HepG2 (cell line): ENCODE measurements around the gene MAP2K3. TPM values are rescaled to one million over a fixed set of nuclear protein-coding genes. Genes with fewer than 3 reads are reported as not detected.

ENCODE experiments used
- CBX2 ChIP-seq, 2 experiments: fragments of 200-600 bp in 1 of 2; sonication (generic); formaldehyde crosslinking in 1 of 2; IDR thresholded peaks; 2 replicates each; pipeline versions ENCODE4 v1.7.0 to v1.8.1; 2018 to 2022; ENCODE audit warnings: low read depth in 2 of 2, low read length in 1 of 2, mild to moderate bottlenecking in 1 of 2, missing genetic modification reagents in 1 of 2
- CEBPB ChIP-seq: IDR thresholded peaks from 2 replicates; pipeline ENCODE4 v1.6.1; 2011; ENCODE audit warnings: low read depth, low read length, improper control_type of control experiment, borderline replicate concordance
- CHD2 ChIP-seq: IDR thresholded peaks from 2 replicates; pipeline ENCODE4 v1.6.1; 2011; ENCODE audit warnings: low read depth, low read length, improper control_type of control experiment
- GABPB1 ChIP-seq: IDR thresholded peaks from 2 replicates; pipeline ENCODE4 v1.6.1; 2016; ENCODE audit warnings: mild to moderate bottlenecking, missing genetic modification reagents, moderate library complexity, missing compliant biosample characterization
- GLI4 ChIP-seq: sonication (generic); formaldehyde crosslinking; IDR thresholded peaks from 2 replicates; pipeline ENCODE4 v1.5.1; 2020; ENCODE audit warnings: missing genetic modification reagents, mild to moderate bottlenecking, moderate library complexity, borderline replicate concordance
- GPN1 ChIP-seq: sonication (generic); formaldehyde crosslinking; IDR thresholded peaks from 2 replicates; pipeline ENCODE4 v1.5.1; 2020; ENCODE audit warnings: missing genetic modification reagents, borderline replicate concordance
- KLF12 ChIP-seq: sonication (generic); formaldehyde crosslinking; IDR thresholded peaks from 2 replicates; pipeline ENCODE4 v1.4.0; 2020; ENCODE audit warnings: missing genetic modification reagents, borderline replicate concordance
- MEIS1 ChIP-seq: sonication (generic); formaldehyde crosslinking; IDR thresholded peaks from 2 replicates; pipeline ENCODE4 v1.9.0; 2021; ENCODE audit warnings: mild to moderate bottlenecking, missing genetic modification reagents, moderate library complexity, borderline replicate concordance
- NR2F1 ChIP-seq, 2 experiments: fragments of 450-650 bp in 1 of 2; formaldehyde crosslinking in 1 of 2; IDR thresholded peaks; 2 replicates each; pipeline versions ENCODE4 v1.5.0 to v1.6.1; 2016 to 2020; ENCODE audit warnings: mild to moderate bottlenecking in 1 of 2, missing compliant biosample characterization in 1 of 2, missing genetic modification reagents in 1 of 2, moderate library complexity in 1 of 2
- RARA ChIP-seq: IDR thresholded peaks from 2 replicates; pipeline ENCODE4 v1.6.1; 2016; ENCODE audit warnings: missing genetic modification reagents, missing compliant biosample characterization
- RFXANK ChIP-seq: IDR thresholded peaks from 2 replicates; pipeline ENCODE4 v1.6.1; 2016
- ZBTB7A ChIP-seq: sonication (generic); formaldehyde crosslinking; IDR thresholded peaks from 2 replicates; pipeline ENCODE4 v1.8.0; 2022; ENCODE audit warnings: mild to moderate bottlenecking, missing genetic modification reagents
- ZC3H4 ChIP-seq: sonication (generic); formaldehyde crosslinking; IDR thresholded peaks from 2 replicates; pipeline ENCODE4 v1.4.0; 2020; ENCODE audit warnings: missing genetic modification reagents, borderline replicate concordance
- ZNF296 ChIP-seq: sonication (generic); formaldehyde crosslinking; conservative IDR thresholded peaks from 2 replicates; pipeline ENCODE4 v1.5.0; 2020; ENCODE audit warnings: mild to moderate bottlenecking, missing genetic modification reagents
- ZNF605 ChIP-seq: sonication (generic); formaldehyde crosslinking; IDR thresholded peaks from 2 replicates; pipeline ENCODE4 v1.8.0; 2022; ENCODE audit warnings: mild to moderate bottlenecking, missing genetic modification reagents
- polyA plus RNA-seq, 8 experiments: library from polyadenylated mRNA; depleted of rRNA in 3 of 8; stranded (reverse) in 7 of 8; unstranded in 1 of 8; fragments of >200 nt; fragmentation: Illumina TruSeq in 4 of 8; extraction: Trizol in 4 of 8; gene quantifications; 2 replicates each; pipeline versions ENCODE4 v1.2.1 to v1.2.3, GENCODE V29; 2011 to 2016; ENCODE audit warnings: low read depth in 4 of 8, missing spikeins in 1 of 8, mixed read lengths in 1 of 8; ENCODE audit not compliant: insufficient read depth in 1 of 8
- total RNA-seq, 5 experiments: library from RNA; depleted of rRNA; stranded (reverse); fragments of >200 nt; fragmentation: Illumina TruSeq; extraction: Trizol; gene quantifications; 2 replicates each; pipeline ENCODE4 v1.2.3, GENCODE V29; 2016; ENCODE audit warnings: low read depth in 1 of 5
- TF ChIP-seq, protein P1 (sequence below): fragments of 450-650 bp; IDR thresholded peaks from 2 replicates; pipeline ENCODE4 v1.6.1; 2017; ENCODE audit warnings: mild to moderate bottlenecking
- TF ChIP-seq, protein P2 (sequence below): sonication (generic); formaldehyde crosslinking; IDR thresholded peaks from 2 replicates; pipeline ENCODE4 v1.5.0; 2020; ENCODE audit warnings: missing genetic modification reagents
- TF ChIP-seq, protein P3 (sequence below): sonication (generic); formaldehyde crosslinking; IDR thresholded peaks from 2 replicates; pipeline ENCODE4 v1.4.0; 2020; ENCODE audit warnings: missing genetic modification reagents, borderline replicate concordance
- TF ChIP-seq, protein P4 (sequence below): sonication (generic); formaldehyde crosslinking; IDR thresholded peaks from 2 replicates; pipeline ENCODE4 v1.4.0; 2020; ENCODE audit warnings: missing genetic modification reagents

Gene MAP2K3
- total and polyA plus RNA-seq, 2 of the 13 experiments (the other 11 are each of a cell fraction or from before 2014, with no cell fraction given): 20.5 to 27.4 TPM

DNA sequence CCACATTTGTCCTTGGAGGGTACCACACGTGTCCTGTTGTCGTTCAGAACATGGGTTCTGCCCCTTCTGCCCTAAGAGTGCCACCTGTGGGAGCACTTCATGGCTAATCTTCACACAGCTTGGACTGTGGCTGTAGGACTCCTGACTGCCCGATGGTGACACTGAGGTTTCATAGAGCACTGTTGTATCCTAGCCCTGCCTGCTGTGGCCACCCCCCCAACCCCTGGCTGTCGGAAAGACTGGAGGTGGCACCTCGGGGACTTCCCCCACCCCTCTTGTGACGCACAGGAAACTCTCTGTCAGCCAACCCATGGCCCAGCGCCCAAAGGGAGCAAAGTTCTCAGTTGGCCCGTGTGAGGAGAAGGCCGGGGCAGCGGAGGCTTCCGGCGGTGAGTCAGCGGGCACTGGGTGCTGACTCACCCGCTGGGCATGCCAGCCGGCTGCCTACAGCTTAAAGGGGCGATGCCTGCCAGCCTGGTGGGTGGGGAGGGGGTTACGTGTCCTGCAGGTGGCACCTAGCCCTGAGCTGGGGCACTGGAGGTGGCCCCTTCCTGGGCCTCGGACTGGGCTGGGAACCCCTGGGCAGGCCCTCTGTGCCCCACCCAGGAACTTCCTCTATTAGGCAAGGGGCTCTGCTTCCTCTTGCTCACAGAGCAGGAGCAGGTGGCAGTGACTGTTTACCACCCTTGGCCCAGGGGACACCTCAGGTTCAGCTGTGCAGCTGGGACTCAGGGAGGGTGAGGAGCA, 3.4 kb downstream of the MAP2K3 start (continued):
- TF ChIP-seq, protein P1, sequence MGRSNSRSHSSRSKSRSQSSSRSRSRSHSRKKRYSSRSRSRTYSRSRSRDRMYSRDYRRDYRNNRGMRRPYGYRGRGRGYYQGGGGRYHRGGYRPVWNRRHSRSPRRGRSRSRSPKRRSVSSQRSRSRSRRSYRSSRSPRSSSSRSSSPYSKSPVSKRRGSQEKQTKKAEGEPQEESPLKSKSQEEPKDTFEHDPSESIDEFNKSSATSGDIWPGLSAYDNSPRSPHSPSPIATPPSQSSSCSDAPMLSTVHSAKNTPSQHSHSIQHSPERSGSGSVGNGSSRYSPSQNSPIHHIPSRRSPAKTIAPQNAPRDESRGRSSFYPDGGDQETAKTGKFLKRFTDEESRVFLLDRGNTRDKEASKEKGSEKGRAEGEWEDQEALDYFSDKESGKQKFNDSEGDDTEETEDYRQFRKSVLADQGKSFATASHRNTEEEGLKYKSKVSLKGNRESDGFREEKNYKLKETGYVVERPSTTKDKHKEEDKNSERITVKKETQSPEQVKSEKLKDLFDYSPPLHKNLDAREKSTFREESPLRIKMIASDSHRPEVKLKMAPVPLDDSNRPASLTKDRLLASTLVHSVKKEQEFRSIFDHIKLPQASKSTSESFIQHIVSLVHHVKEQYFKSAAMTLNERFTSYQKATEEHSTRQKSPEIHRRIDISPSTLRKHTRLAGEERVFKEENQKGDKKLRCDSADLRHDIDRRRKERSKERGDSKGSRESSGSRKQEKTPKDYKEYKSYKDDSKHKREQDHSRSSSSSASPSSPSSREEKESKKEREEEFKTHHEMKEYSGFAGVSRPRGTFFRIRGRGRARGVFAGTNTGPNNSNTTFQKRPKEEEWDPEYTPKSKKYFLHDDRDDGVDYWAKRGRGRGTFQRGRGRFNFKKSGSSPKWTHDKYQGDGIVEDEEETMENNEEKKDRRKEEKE: no peak
- TF ChIP-seq NR2F1 (CRISPR knock-in tag; IDR thresholded peaks at IDR 0.05): 0 out of 4 replicates have a peak, but pooled peaks of 1 of the 2 experiments have one; percentile 0
- no peak for TF ChIP-seq ZC3H4 (CRISPR knock-in tag)
- TF ChIP-seq, protein P2, sequence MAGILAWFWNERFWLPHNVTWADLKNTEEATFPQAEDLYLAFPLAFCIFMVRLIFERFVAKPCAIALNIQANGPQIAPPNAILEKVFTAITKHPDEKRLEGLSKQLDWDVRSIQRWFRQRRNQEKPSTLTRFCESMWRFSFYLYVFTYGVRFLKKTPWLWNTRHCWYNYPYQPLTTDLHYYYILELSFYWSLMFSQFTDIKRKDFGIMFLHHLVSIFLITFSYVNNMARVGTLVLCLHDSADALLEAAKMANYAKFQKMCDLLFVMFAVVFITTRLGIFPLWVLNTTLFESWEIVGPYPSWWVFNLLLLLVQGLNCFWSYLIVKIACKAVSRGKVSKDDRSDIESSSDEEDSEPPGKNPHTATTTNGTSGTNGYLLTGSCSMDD: no peak
- TF ChIP-seq RARA (CRISPR knock-in tag): peak; percentile 78
- TF ChIP-seq, protein P3, sequence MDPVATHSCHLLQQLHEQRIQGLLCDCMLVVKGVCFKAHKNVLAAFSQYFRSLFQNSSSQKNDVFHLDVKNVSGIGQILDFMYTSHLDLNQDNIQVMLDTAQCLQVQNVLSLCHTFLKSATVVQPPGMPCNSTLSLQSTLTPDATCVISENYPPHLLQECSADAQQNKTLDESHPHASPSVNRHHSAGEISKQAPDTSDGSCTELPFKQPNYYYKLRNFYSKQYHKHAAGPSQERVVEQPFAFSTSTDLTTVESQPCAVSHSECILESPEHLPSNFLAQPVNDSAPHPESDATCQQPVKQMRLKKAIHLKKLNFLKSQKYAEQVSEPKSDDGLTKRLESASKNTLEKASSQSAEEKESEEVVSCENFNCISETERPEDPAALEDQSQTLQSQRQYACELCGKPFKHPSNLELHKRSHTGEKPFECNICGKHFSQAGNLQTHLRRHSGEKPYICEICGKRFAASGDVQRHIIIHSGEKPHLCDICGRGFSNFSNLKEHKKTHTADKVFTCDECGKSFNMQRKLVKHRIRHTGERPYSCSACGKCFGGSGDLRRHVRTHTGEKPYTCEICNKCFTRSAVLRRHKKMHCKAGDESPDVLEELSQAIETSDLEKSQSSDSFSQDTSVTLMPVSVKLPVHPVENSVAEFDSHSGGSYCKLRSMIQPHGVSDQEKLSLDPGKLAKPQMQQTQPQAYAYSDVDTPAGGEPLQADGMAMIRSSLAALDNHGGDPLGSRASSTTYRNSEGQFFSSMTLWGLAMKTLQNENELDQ (CRISPR knock-in tag): no peak
- no peak for TF ChIP-seq ZBTB7A
- peak; percentile 91 for TF ChIP-seq GABPB1 (CRISPR knock-in tag)
- TF ChIP-seq RFXANK (CRISPR knock-in tag): no peak
- TF ChIP-seq CBX2 (IDR thresholded peaks at IDR 0.05; ENCODE audit: low read depth, low read length): no peak
- no peak for TF ChIP-seq CBX2 (CRISPR knock-in tag; IDR thresholded peaks at IDR 0.05; ENCODE audit: low read depth)
- no peak for TF ChIP-seq CEBPB
- TF ChIP-seq, protein P4, sequence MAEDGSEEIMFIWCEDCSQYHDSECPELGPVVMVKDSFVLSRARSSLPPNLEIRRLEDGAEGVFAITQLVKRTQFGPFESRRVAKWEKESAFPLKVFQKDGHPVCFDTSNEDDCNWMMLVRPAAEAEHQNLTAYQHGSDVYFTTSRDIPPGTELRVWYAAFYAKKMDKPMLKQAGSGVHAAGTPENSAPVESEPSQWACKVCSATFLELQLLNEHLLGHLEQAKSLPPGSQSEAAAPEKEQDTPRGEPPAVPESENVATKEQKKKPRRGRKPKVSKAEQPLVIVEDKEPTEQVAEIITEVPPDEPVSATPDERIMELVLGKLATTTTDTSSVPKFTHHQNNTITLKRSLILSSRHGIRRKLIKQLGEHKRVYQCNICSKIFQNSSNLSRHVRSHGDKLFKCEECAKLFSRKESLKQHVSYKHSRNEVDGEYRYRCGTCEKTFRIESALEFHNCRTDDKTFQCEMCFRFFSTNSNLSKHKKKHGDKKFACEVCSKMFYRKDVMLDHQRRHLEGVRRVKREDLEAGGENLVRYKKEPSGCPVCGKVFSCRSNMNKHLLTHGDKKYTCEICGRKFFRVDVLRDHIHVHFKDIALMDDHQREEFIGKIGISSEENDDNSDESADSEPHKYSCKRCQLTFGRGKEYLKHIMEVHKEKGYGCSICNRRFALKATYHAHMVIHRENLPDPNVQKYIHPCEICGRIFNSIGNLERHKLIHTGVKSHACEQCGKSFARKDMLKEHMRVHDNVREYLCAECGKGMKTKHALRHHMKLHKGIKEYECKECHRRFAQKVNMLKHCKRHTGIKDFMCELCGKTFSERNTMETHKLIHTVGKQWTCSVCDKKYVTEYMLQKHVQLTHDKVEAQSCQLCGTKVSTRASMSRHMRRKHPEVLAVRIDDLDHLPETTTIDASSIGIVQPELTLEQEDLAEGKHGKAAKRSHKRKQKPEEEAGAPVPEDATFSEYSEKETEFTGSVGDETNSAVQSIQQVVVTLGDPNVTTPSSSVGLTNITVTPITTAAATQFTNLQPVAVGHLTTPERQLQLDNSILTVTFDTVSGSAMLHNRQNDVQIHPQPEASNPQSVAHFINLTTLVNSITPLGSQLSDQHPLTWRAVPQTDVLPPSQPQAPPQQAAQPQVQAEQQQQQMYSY (CRISPR knock-in tag): no peak
- TF ChIP-seq ZNF605: no peak; the same call in 1 of the 2 replicates
- TF ChIP-seq CHD2: 0 out of 2 replicates have a peak, but pooled peaks have one; percentile 5
- no peak for TF ChIP-seq ZNF296 (CRISPR knock-in tag)
- TF ChIP-seq GPN1 (CRISPR knock-in tag): no peak
- no peak for TF ChIP-seq GLI4
- TF ChIP-seq KLF12 (CRISPR knock-in tag): no peak; the same call in 1 of the 2 replicates
- TF ChIP-seq MEIS1 (CRISPR knock-in tag): 0 out of 2 replicates have a peak, but pooled peaks have one; percentile 34
